ENCODE results near the gene EIF4B.

GRCh38 chr12:53061404-53062010, 55.3 kb downstream of the EIF4B start:
- TF ChIP-seq CTCF (optimal IDR thresholded peaks at IDR 0.05 in 1 of 3, IDR thresholded peaks at IDR 0.05 in 1 of 3, conservative IDR thresholded peaks at IDR 0.05 in 1 of 3; ENCODE audit: extremely low read depth in 1 of 3, insufficient read depth in 2 of 3, low read length in 3 of 3) (peak in 2 of 3 experiments; percentile 39), EZH2 (IDR thresholded peaks at IDR 0.05; ENCODE audit: low read length) (no peak)
